GM18861 (cell line): ENCODE data around the gene ABCC8.

Experiments
- ATAC-seq: cut with Tn5 transposase; IDR thresholded peaks from one replicate; pipeline ENCODE4 v1.9.1; 2021; ENCODE audit not compliant: unreplicated experiment

The ABCC8 gene

DNA sequence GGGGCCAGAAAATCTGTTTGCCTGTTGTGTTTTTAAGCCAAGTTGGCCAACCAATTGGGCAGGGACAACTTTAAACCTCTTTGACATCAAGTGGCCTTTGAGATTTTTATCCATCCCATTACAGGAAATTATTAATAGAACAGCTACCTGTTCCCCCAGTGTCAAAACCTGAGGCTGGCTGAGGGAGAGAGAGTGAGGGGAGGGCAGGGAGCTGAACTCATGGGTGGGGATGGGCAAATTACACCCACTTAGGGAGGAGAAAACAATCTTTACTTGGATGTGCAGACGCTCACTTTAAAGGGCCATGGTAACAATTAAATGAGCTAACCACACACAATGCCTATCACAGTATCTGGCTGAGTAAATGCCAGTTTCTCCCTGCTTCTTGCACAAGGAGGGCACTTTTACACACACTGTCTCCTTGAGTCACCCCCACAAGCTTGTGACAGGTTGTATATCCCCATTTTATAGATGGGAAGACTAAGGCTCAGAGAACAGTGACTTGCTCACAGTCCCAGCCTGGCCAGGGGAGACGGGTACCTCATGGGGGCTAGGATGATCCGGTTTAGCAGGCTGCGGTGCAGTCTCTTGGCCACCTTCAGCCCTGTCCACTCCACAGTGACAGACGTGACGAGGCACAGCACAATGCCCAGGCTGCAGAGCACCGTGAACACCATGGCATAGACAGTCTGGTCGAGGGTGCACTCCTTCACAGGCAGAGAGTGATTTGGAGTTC is 70.4 kb downstream of the ABCC8 start:
- ATAC-seq = no peak

DNA sequence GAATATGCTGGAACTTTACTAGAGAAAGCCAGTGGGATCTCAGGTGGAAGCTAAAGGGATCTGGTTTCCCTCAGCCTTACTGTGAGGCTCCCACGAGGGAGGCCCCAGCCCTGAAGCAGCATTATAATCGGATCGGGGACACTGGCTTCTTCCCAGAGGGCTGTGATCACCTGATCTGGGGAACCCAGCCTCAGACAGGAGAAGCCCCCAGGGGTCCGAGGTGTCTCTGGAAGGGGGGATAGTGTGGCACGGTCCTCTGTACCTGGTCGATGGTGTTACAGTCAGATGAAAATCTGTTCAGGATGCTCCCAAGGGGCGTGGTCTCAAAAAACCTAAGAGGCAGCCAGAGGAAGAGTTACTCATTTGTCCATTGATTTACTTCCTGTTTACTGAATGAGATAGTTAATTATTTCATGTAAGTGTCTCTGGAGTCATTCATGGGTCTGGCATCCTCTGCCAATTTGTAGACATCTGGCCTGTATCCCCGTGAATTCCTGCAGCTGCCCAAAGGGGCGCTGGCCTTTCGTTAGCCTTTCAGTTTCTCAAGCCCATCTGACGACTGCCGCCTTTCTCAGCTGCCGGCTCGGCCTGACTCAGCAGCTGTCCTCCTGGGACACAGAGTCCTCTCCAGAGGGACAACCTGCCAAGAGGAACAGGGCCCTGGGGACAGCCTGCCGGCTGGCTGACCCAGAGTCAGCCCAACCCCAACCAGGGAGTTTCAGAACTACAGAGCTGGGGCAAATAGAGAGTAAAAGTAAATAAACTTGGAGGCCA is 71.2 kb downstream of the ABCC8 start:
- peak; percentile 47 for ATAC-seq

- no peak for ATAC-seq
Observed at GRCh38 chr11:17403980-17404759, 72.5 kb downstream of the ABCC8 start.

- ATAC-seq = no peak
Observed at GRCh38 chr11:17402486-17402885, 74.2 kb downstream of the ABCC8 start.

DNA sequence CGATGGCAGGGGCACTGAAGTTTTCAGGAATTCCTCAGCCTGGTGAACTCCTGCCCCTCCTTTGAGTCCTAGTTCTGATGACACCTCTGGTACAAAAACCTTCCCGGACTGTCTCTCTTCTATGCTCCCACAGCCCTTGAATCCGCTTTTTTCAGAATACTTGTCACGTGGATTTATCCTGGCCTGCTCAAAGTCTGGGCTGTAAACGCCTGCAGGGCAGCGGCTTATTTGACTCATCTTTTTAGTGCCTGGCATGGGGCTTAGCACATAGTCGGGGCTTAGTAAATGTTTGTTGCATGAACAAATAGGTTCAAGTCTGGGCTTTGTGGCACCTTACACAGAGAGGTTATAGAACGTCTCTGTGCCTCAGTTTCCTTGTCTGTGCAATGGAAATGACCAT is 74.8 kb downstream of the ABCC8 start:
- no peak for ATAC-seq

- ATAC-seq = no peak
Observed at GRCh38 chr11:17401316-17401715, 75.3 kb downstream of the ABCC8 start.

DNA sequence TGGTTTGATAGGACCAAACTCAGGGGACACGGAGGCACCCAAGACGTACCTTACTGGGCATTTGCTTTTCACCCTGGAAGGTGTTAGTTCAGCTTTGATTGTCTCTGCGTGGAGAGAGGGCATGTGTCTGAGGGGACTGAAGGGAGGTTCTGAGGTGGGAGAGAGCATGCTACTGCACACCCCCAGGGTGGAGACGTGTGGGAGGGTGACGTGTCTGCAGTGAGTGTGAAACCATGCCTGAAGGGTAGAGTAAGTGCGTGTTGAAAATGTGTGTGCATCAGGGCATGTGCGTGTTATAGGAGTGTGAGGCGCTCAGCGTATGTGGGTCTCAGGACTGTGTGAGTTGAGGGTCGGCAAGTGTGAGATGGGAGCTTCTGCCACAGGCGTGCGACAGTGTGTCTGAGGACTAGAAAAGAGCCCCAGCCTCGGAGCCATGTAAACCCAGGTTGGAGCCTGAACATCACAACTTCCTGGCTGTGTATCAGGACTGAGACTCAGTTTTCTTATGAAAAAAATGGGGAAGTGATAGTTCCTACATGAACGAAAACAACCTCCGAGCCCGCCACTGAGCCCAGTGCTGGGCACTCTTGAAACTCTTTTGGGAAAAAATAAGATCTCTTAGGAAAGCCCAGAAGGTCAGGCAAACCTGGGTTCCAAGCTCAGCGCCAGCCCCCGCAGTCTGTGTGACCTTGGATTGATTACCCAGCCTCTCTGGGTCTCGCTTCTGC is 76.4 kb downstream of the ABCC8 start:
- no peak for ATAC-seq

GRCh38 chr11:17399236-17399635 is 77.4 kb downstream of the ABCC8 start:
- no peak for ATAC-seq

DNA sequence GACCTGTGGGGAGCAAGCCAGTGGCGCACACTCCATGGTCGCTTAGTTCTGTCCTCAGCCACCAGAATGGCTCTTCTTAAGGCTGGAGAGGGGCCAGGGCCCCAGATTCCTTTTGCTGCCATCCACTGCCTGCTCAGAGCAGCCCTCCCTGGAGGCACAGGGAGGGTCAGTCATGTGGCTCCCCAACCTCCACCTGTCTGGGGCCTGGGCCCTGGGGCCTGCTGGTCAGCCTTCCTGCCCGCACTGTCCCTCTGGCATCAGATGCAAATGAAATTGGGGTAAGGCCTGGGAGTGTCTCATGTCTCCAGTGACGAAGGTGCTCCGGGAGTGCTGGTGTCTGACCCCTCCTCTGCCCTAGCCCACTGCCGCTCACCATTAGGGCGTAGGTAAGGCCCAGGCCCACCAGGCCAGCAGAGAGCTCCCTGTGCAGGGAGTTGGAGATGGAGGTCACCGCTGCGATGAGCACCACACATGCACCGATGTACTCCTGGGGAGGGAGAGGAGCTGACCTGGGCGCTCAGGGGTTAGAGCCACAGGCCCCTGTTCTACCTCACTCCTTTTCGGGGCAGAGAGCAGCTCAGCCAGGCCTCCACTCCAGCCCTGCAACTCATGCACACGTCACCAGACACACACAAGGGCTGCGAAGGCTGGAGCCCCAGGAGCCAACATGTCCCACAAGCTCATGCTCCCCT is 79.2 kb downstream of the ABCC8 start:
- no peak for ATAC-seq

- no peak for ATAC-seq
Observed at GRCh38 chr11:17396598-17397310, 79.9 kb downstream of the ABCC8 start.

DNA sequence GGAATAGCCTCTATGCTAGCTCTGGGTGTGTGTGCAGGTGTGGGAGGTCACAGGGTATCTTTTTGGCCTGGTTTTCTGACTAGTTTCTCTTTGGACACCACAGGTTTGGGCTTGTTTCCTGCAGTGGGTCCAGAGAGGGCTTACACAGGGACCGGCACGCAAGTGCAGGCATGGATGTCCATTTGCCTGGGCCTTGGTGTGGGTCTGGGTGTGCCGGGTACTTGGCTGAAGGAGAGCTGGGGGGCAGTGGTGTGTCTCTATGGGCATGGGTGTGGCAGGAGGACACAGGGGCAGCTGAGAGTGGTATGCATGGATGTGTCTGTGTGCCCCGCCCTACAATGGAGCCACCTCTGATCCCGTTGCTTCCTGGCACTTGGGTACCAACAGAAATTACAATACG is 80.7 kb downstream of the ABCC8 start:
- no peak for ATAC-seq

- ATAC-seq = no peak
Observed at GRCh38 chr11:17395554-17395961, 81.1 kb downstream of the ABCC8 start.

- no peak for ATAC-seq
Observed at GRCh38 chr11:17394743-17395390, 81.8 kb downstream of the ABCC8 start.

DNA sequence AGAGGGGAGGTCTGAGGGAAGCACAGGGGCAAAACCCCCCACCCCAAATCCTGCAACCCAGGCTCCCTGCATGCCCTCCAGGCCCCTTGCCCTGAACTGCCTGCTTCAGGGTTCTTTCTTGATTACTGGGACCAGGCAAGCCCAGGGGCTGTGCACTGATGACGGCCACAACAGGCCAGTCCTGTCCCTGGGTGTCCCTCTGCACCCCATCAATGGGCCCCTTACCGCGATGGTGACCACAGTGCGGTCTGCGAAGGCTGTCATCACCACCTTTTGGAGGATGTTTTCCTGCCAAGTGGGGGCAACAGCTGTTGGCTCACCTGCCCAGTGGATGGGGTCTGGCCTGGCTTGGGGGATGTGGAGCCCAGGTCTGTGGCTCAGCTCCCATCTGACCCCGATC is 83.2 kb downstream of the ABCC8 start:
- ATAC-seq = no peak

GRCh38 chr11:17392872-17393271 is 83.8 kb downstream of the ABCC8 start:
- no peak for ATAC-seq

GRCh38 chr11:17391493-17392355 is 84.9 kb downstream of the ABCC8 start:
- ATAC-seq = no peak

- ATAC-seq = no peak
Observed at GRCh38 chr11:17389957-17390649, 86.5 kb downstream of the ABCC8 start.
